OCI-LY1 (cell line): ENCODE measurements around the gene TJP1.
"Not testable (repeated sequence)": the region's sequence is repeated elsewhere in the genome, so short reads cannot be mapped to it uniquely, and the experiment has no call there.

Source experiments
- H2AFZ ChIP-seq: fragments of 200-600 bp; sonication (generic), shearing (Covaris generic); 2 replicates; pipeline ENCODE4 v1.6.0; 2014; ENCODE audit warnings: antibody characterized with exemption, mild to moderate bottlenecking, low read length
- H3F3A ChIP-seq: fragments of 200-600 bp; sonication (generic), shearing (Covaris generic); 2 replicates; pipeline ENCODE4 v1.6.0; 2014; ENCODE audit warnings: mild to moderate bottlenecking, antibody characterized with exemption, low read length, moderate library complexity; ENCODE audit not compliant: insufficient read depth
- H3K27ac ChIP-seq: fragments of 200-600 bp; sonication (generic); 2 replicates; pipeline ENCODE4 v1.5.1; 2014; ENCODE audit warnings: low read length, mixed run types, mild to moderate bottlenecking, low read depth; ENCODE audit not compliant: poor library complexity, severe bottlenecking
- H3K27me3 ChIP-seq: fragments of 200-600 bp; sonication (generic); 2 replicates; pipeline ENCODE4 v1.6.0; 2014; ENCODE audit warnings: antibody characterized with exemption, mild to moderate bottlenecking, low read length, moderate library complexity; ENCODE audit not compliant: insufficient read depth
- H3K36me3 ChIP-seq: fragments of 200-600 bp; sonication (generic); 2 replicates; pipeline ENCODE4 v1.6.1; 2014; ENCODE audit warnings: mild to moderate bottlenecking, antibody characterized with exemption, low read length, moderate library complexity, mixed read lengths; ENCODE audit not compliant: insufficient read depth
- H3K4me1 ChIP-seq: fragments of 200-600 bp; sonication (generic); 2 replicates; pipeline ENCODE4 v1.5.1; 2014; ENCODE audit warnings: mild to moderate bottlenecking, low read length, moderate library complexity; ENCODE audit not compliant: insufficient read depth, severe bottlenecking
- H3K4me2 ChIP-seq: fragments of 200-600 bp; sonication (generic), shearing (Covaris generic); 2 replicates; pipeline ENCODE4 v1.6.1; 2014; ENCODE audit warnings: low read length
- H3K4me3 ChIP-seq: fragments of 200-600 bp; sonication (generic); 2 replicates; pipeline ENCODE4 v1.5.1; 2014; ENCODE audit warnings: low read length, low read depth, mild to moderate bottlenecking, mixed read lengths; ENCODE audit not compliant: poor library complexity, severe bottlenecking
- H3K79me2 ChIP-seq: fragments of 200-600 bp; shearing (Covaris generic); 2 replicates; pipeline ENCODE4 v1.6.1; 2016; ENCODE audit warnings: mixed run types, low read length, mixed read lengths; ENCODE audit not compliant: insufficient read depth
- H3K9ac ChIP-seq: fragments of 200-600 bp; sonication (generic), shearing (Covaris generic); 2 replicates; pipeline ENCODE4 v1.6.1; 2014; ENCODE audit warnings: mild to moderate bottlenecking, low read length, mixed read lengths
- H3K9me2 ChIP-seq: fragments of 200-600 bp; sonication (generic), shearing (Covaris generic); 2 replicates; pipeline ENCODE4 v1.6.1; 2014; ENCODE audit warnings: low read depth, mild to moderate bottlenecking, low read length, mixed read lengths
- H3K9me3 ChIP-seq: fragments of 200-600 bp; shearing (Covaris generic); 2 replicates; pipeline ENCODE4 v1.6.1; 2014; ENCODE audit warnings: low read length, mixed read lengths
- H4K20me1 ChIP-seq: fragments of 200-600 bp; sonication (generic), shearing (Covaris generic); 2 replicates; pipeline ENCODE4 v1.6.0; 2016; ENCODE audit warnings: mild to moderate bottlenecking, low read length; ENCODE audit not compliant: insufficient read depth
- CTCF ChIP-seq: fragments of 200-600 bp; sonication (generic), shearing (Covaris generic); IDR thresholded peaks from 2 replicates; pipeline ENCODE4 v1.5.1; 2017; ENCODE audit warnings: mild to moderate bottlenecking, antibody characterized with exemption, low read length, moderate library complexity, mixed read lengths
- EZH2 ChIP-seq: fragments of 200-600 bp; sonication (generic), shearing (Covaris generic); IDR thresholded peaks from 2 replicates; pipeline ENCODE4 v1.8.0; 2017; ENCODE audit warnings: borderline replicate concordance, mixed run types, mild to moderate bottlenecking, antibody characterized with exemption, low read length, moderate library complexity, mixed read lengths

TJP1 gene

GRCh38 chr15:29674661-29675533, 147.4 kb downstream of the TJP1 start:
- H3K4me2 ChIP-seq: no peak overlapping the region
- TF ChIP-seq EZH2: no peak

GRCh38 chr15:29672923-29673809, 149.1 kb downstream of the TJP1 start:
- TF ChIP-seq EZH2: no peak
- no peak for TF ChIP-seq CTCF
- Histone ChIP-seq H3K9me2 (no peaks in the 10 kb centered on the region), H3K79me2 (no peaks in the 10 kb centered on the region), H3K4me1 (no peaks in the 10 kb centered on the region), H3F3A (no peaks in the 10 kb centered on the region), H2AFZ (no peak overlapping the region), H3K27ac (no peak overlapping the region), H3K9ac (no peak overlapping the region), H3K27me3 (no peaks in the 10 kb centered on the region), H3K4me2 (no peak overlapping the region), H4K20me1 (no peaks in the 10 kb centered on the region), H3K9me3 (no peaks in the 10 kb centered on the region), H3K36me3 (no peaks in the 10 kb centered on the region), H3K4me3 (no peak overlapping the region)

More at GRCh38 chr15:29674661-29675533, 147.4 kb downstream of the TJP1 start:
- Histone ChIP-seq H3F3A (no peaks in the 10 kb centered on the region), H3K79me2 (no peaks in the 10 kb centered on the region), H2AFZ (no peak overlapping the region), H3K27ac (no peak overlapping the region), H3K9ac (no peak overlapping the region), H4K20me1 (no peaks in the 10 kb centered on the region), H3K4me1 (no peaks in the 10 kb centered on the region), H3K4me3 (no peak overlapping the region), H3K9me2 (no peaks in the 10 kb centered on the region), H3K36me3 (no peaks in the 10 kb centered on the region), H3K27me3 (no peaks in the 10 kb centered on the region), H3K9me3 (no peaks in the 10 kb centered on the region)

- Histone ChIP-seq H3K36me3 (no peaks in the 10 kb centered on the region), H3K79me2 (no peaks in the 10 kb centered on the region), H3K9ac (no peak overlapping the region), H3K27ac (no peak overlapping the region), H3K4me2 (no peak overlapping the region), H3K9me2 (no peaks in the 10 kb centered on the region), H4K20me1 (no peaks in the 10 kb centered on the region), H3K4me3 (no peak overlapping the region), H3K27me3 (no peaks in the 10 kb centered on the region), H3F3A (no peaks in the 10 kb centered on the region), H3K4me1 (no peaks in the 10 kb centered on the region), H2AFZ (no peak overlapping the region), H3K9me3 (no peaks in the 10 kb centered on the region)
- TF ChIP-seq CTCF (no peak), EZH2 (no peak)
These were observed 149.8 kb downstream of the TJP1 start for GRCh38 chr15:29672446-29672845.

GRCh38 chr15:29672046-29672445, 150.2 kb downstream of the TJP1 start:
- not testable (repeated sequence) for H3K27ac ChIP-seq, H3K9me2 ChIP-seq, H3K9ac ChIP-seq, H2AFZ ChIP-seq, H3K27me3 ChIP-seq, H3K4me3 ChIP-seq, H3K36me3 ChIP-seq, H3K4me1 ChIP-seq, H3K4me2 ChIP-seq, H3F3A ChIP-seq, H3K9me3 ChIP-seq, H3K79me2 ChIP-seq, H4K20me1 ChIP-seq
